Kidney (tissue), 14 donors: ENCODE data around the gene SPATA31C1. TPM values are rescaled to one million over a fixed set of nuclear protein-coding genes. Genes with fewer than 3 reads are reported as not detected.

Source experiments
- DNase-seq, 5 donors: peaks; one replicate each; pipeline ENCODE4 v3.0.0-alpha.2; 2013 to 2020
- FAIRE-seq: peaks from 2 replicates; lab custom pipeline; 2012; peaks lifted over from hg19 to GRCh38; lab: Jason Lieb, UNC
- H3K27ac ChIP-seq, 2 donors: one replicate each; pipeline ENCODE4 v1.7.0; 2013; ENCODE audit warnings: low read depth in 2 of 2, low read length in 2 of 2, inconsistent platforms in 1 of 2
- H3K27me3 ChIP-seq: one replicate; pipeline ENCODE4 v1.7.1; 2013; ENCODE audit warnings: low read length, inconsistent platforms; ENCODE audit not compliant: control insufficient read depth, insufficient read depth
- H3K36me3 ChIP-seq, 3 donors: one replicate each; pipeline versions ENCODE4 v1.7.0 to v1.7.1; 2013; ENCODE audit warnings: low read length in 3 of 3, control low read depth in 1 of 3, inconsistent platforms in 1 of 3; ENCODE audit not compliant: insufficient read depth in 3 of 3, control insufficient read depth in 2 of 3
- H3K4me1 ChIP-seq, 3 donors: one replicate each; pipeline versions ENCODE4 v1.7.0 to v1.7.1; 2013; ENCODE audit warnings: low read length in 3 of 3, inconsistent platforms in 1 of 3, low read depth in 1 of 3; ENCODE audit not compliant: control insufficient read depth in 2 of 3, insufficient read depth in 2 of 3
- H3K4me3 ChIP-seq, 3 donors: one replicate each; pipeline versions ENCODE4 v1.7.0 to v1.8.1; 2013; ENCODE audit warnings: low read length in 3 of 3, control low read depth in 1 of 3, inconsistent platforms in 1 of 3
- H3K9ac ChIP-seq, 3 donors: one replicate each; pipeline versions ENCODE4 v1.7.0 to v1.7.1; 2013; ENCODE audit warnings: low read length in 3 of 3, control low read depth in 1 of 3, inconsistent platforms in 1 of 3
- H3K9me3 ChIP-seq, 3 donors: one replicate each; pipeline versions ENCODE4 v1.7.0 to v1.7.1; 2013; ENCODE audit warnings: low read length in 3 of 3, control low read depth in 1 of 3, inconsistent platforms in 1 of 3; ENCODE audit not compliant: control insufficient read depth in 2 of 3, insufficient read depth in 1 of 3
- intact Hi-C: fragments of 100-400 bp; cut with DNase I; formaldehyde crosslinking; loops from one replicate; pipeline ENCODE4 v1.11.1; 2022
- polyA plus RNA-seq: library from polyadenylated mRNA; stranded (reverse); fragments of 350-450 nt; fragmentation: Illumina TruSeq; extraction: RNeasy Lipid Tissue Mini Kit (QIAGEN cat#74804); gene quantifications from one replicate; pipeline ENCODE4 v1.2.3, GENCODE V29; 2014; ENCODE audit warnings: low read depth, low replicate concordance; ENCODE audit not compliant: insufficient read depth
- total RNA-seq: library from RNA; stranded (reverse); fragmentation: NEBNext Ultra II Directional; extraction: Animal tissue kit (Norgen Biotek cat#: 25700); gene quantifications from one replicate; pipeline ENCODE4 v1.2.1, GENCODE V29; 2021
- TF ChIP-seq, protein P1 (sequence below): IDR thresholded peaks from 3 replicates; pipeline ENCODE4 v1.5.1; 2012; ENCODE audit warnings: mild to moderate bottlenecking, moderate library complexity, borderline replicate concordance; ENCODE audit not compliant: insufficient read depth; ENCODE audit errors: extremely low read depth
- donor health status: control.
- donor health status: control.
- donor health status: control.
- donor health status: control.
- donor health status: control.
- donor health status: DM: yes; HTN: yes; CAD: no.
- donor health status: Normal renal cell carcinoma (clear cell type).

The SPATA31C1 gene
- total and polyA plus RNA-seq, 2 donors from 2014 or later, result not detected

DNA sequence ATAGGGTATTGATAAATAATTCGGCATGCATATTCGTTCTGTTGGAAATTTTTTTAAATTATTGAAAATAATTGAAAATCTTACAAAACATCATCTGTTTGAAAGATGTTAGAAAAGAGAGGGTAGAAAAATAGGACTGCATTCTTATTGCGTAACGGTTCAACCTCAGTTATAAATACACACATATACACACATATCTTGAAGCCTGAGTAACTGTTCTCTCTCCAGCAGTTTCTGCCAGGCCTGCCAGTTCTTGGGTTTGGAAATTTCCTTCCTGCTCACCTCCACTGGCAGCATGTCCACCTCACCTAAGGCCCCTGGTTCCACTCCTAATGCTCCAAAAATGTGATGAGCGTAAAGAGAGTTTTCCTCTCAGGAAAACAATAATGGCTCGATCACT is 26.0 kb upstream of the SPATA31C1 start:
- H3K4me1 ChIP-seq, result no peaks in the 10 kb centered on the region
- H3K9ac ChIP-seq, result no peak overlapping the region
- no peak overlapping the region for H3K4me3 ChIP-seq
- no peaks in the 10 kb centered on the region for H3K9me3 ChIP-seq
- no peak for DNase-seq
- no peaks in the 10 kb centered on the region for H3K36me3 ChIP-seq
- intact Hi-C loops, result no loop called here
- TF ChIP-seq, protein P1, sequence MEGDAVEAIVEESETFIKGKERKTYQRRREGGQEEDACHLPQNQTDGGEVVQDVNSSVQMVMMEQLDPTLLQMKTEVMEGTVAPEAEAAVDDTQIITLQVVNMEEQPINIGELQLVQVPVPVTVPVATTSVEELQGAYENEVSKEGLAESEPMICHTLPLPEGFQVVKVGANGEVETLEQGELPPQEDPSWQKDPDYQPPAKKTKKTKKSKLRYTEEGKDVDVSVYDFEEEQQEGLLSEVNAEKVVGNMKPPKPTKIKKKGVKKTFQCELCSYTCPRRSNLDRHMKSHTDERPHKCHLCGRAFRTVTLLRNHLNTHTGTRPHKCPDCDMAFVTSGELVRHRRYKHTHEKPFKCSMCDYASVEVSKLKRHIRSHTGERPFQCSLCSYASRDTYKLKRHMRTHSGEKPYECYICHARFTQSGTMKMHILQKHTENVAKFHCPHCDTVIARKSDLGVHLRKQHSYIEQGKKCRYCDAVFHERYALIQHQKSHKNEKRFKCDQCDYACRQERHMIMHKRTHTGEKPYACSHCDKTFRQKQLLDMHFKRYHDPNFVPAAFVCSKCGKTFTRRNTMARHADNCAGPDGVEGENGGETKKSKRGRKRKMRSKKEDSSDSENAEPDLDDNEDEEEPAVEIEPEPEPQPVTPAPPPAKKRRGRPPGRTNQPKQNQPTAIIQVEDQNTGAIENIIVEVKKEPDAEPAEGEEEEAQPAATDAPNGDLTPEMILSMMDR, result no peak
- FAIRE-seq, result no peak
- no peak overlapping the region for H3K27ac ChIP-seq
- no peaks in the 10 kb centered on the region for H3K27me3 ChIP-seq

- no peak for FAIRE-seq
- intact Hi-C loops, result no loop called here
Measured at GRCh38 chr9:87892956-87893355, 24.8 kb upstream of the SPATA31C1 start.

DNA sequence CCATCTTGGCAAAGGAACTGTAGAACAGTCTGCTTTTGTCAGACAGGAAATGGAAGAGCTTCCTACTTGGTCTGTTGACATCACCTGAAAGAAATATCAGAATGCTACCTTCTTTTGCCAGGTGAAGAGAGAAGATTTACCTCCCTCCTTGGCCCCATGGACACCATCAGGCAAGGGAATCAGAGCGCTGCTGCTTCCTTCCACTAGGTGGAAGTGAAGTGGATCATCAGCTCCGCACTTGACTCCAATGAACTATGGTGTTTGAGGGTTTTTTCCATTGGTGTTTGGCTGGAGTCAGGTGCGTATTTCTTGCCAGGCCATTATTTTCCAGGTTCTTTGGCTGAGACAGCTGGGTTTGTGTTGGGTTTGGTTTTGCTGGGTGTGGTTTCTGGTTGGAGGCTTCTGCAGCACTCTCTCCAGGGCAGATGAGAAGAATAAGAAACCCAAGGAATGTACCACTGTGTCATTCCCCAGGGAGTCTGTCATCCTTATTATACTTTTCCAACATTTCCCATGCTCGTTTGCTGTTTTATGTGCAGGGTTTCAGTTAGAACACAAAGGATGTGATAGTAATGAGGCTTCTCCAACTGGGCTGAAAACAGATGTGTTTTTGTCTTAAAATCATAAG is 22.6 kb upstream of the SPATA31C1 start:
- no peaks in the 10 kb centered on the region for H3K9me3 ChIP-seq
- FAIRE-seq (no peak), DNase-seq (no peak)
- no peaks in the 10 kb centered on the region for H3K4me1 ChIP-seq
- intact Hi-C loops, result no loop called here
- no peaks in the 10 kb centered on the region for H3K27me3 ChIP-seq
- H3K27ac ChIP-seq, result no peak overlapping the region
- TF ChIP-seq, protein P1, result no peak
- H3K36me3 ChIP-seq, result no peaks in the 10 kb centered on the region
- H3K9ac ChIP-seq, result no peak overlapping the region
- H3K4me3 ChIP-seq, result no peak overlapping the region

More at GRCh38 chr9:87892956-87893355, 24.8 kb upstream of the SPATA31C1 start:
- no peak for DNase-seq
- H3K36me3 ChIP-seq, result no peaks in the 10 kb centered on the region
- TF ChIP-seq, protein P1, result no peak
- no peaks in the 10 kb centered on the region for H3K4me1 ChIP-seq
- no peak overlapping the region for H3K9ac ChIP-seq
- no peaks in the 10 kb centered on the region for H3K9me3 ChIP-seq
- H3K27me3 ChIP-seq, result no peaks in the 10 kb centered on the region
- H3K27ac ChIP-seq, result no peak overlapping the region
- H3K4me3 ChIP-seq, result no peak overlapping the region

- FAIRE-seq, result no peak
- H3K27ac ChIP-seq, result no peak overlapping the region
- H3K9ac ChIP-seq, result no peak overlapping the region
- H3K4me3 ChIP-seq, result no peak overlapping the region
- H3K27me3 ChIP-seq, result no peaks in the 10 kb centered on the region
- TF ChIP-seq, protein P1, result no peak
- H3K36me3 ChIP-seq, result no peaks in the 10 kb centered on the region
- H3K4me1 ChIP-seq, result no peaks in the 10 kb centered on the region
- H3K9me3 ChIP-seq, result no peaks in the 10 kb centered on the region
- no peak for DNase-seq
- intact Hi-C loops, result no loop called here
Measured at GRCh38 chr9:87896891-87897290, 20.9 kb upstream of the SPATA31C1 start.
